Adipocyte (in vitro differentiated cells): ENCODE measurements around the gene MAPK1.
"Not testable (repeated sequence)": the region's sequence is repeated elsewhere in the genome, so short reads cannot be mapped to it uniquely, and the experiment has no call there.

ENCODE experiments used
- DNase-seq: peaks from one replicate; pipeline ENCODE4 v3.0.0-alpha.2; 2015; ENCODE audit warnings: low read depth
- H3K27me3 ChIP-seq: replicated peaks from 2 replicates; pipeline ENCODE4 v1.7.0; 2013; ENCODE audit warnings: mild to moderate bottlenecking, low read length, moderate library complexity; ENCODE audit not compliant: control insufficient read depth, insufficient read depth
- H3K36me3 ChIP-seq: 2 replicates; pipeline ENCODE4 v1.7.0; 2013; ENCODE audit warnings: low read length, mild to moderate bottlenecking, moderate library complexity; ENCODE audit not compliant: control insufficient read depth, insufficient read depth, severe bottlenecking
- H3K4me1 ChIP-seq: 2 replicates; pipeline ENCODE4 v1.7.0; 2013; ENCODE audit warnings: mild to moderate bottlenecking, low read length, moderate library complexity; ENCODE audit not compliant: control insufficient read depth, insufficient read depth
- H3K4me3 ChIP-seq: 2 replicates; pipeline ENCODE4 v1.7.0; 2013; ENCODE audit warnings: mild to moderate bottlenecking, low read length, moderate library complexity
- H3K9ac ChIP-seq: 2 replicates; pipeline ENCODE4 v1.7.0; 2013; ENCODE audit warnings: mild to moderate bottlenecking, low read length, moderate library complexity
- H3K9me3 ChIP-seq: 2 replicates; pipeline ENCODE4 v1.7.0; 2013; ENCODE audit warnings: mild to moderate bottlenecking, low read length, moderate library complexity; ENCODE audit not compliant: control insufficient read depth

The MAPK1 gene

GRCh38 chr22:21867528-21868266, at the start of gene MAPK1:
Gene MAPK1 (minus strand): TSS chr22:21867645. CDS start chr22:21867440, 205 bp downstream.
- H3K9me3 ChIP-seq, result no peaks in the 10 kb centered on the region
- H3K4me1 ChIP-seq, result peaks cover 26% of the 10 kb centered on the region
- peak; percentile 95 for DNase-seq
- H3K4me3 ChIP-seq, result peak within 1 kb of the TSS; percentile 98
- H3K36me3 ChIP-seq, result no peaks in the 10 kb centered on the region
- H3K9ac ChIP-seq, result peak within 1 kb of the TSS; percentile 94
- H3K27me3 ChIP-seq, result no peaks in the 10 kb centered on the region

GRCh38 chr22:21916309-21916918, 49.0 kb upstream of the MAPK1 start:
- no peak for DNase-seq
- Histone ChIP-seq H3K4me1 (peaks cover under 1% of the 10 kb centered on the region), H3K9me3 (no peaks in the 10 kb centered on the region), H3K9ac (no peak overlapping the region), H3K36me3 (peaks cover 4% of the 10 kb centered on the region), H3K4me3 (no peak overlapping the region), H3K27me3 (no peaks in the 10 kb centered on the region)

GRCh38 chr22:21915624-21916308, 48.3 kb upstream of the MAPK1 start:
- no peaks in the 10 kb centered on the region for H3K4me1 ChIP-seq
- no peak for DNase-seq
- H3K4me3 ChIP-seq, result no peak overlapping the region
- H3K36me3 ChIP-seq, result peaks cover 4% of the 10 kb centered on the region
- no peaks in the 10 kb centered on the region for H3K27me3 ChIP-seq
- H3K9me3 ChIP-seq, result no peaks in the 10 kb centered on the region
- H3K9ac ChIP-seq, result no peak overlapping the region

GRCh38 chr22:21914033-21914642, 46.7 kb upstream of the MAPK1 start:
- H3K9ac ChIP-seq, H3K4me1 ChIP-seq, H3K9me3 ChIP-seq, DNase-seq, H3K27me3 ChIP-seq, H3K4me3 ChIP-seq, H3K36me3 ChIP-seq: not testable (repeated sequence)

GRCh38 chr22:21910367-21910766, 42.9 kb upstream of the MAPK1 start:
- H3K9ac ChIP-seq, H3K4me1 ChIP-seq, DNase-seq, H3K9me3 ChIP-seq, H3K27me3 ChIP-seq, H3K4me3 ChIP-seq, H3K36me3 ChIP-seq: not testable (repeated sequence)

GRCh38 chr22:21909871-21910270, 42.4 kb upstream of the MAPK1 start:
- Histone ChIP-seq H3K9me3 (no peaks in the 10 kb centered on the region), H3K27me3 (no peaks in the 10 kb centered on the region), H3K9ac (no peak overlapping the region), H3K36me3 (no peaks in the 10 kb centered on the region), H3K4me3 (no peak overlapping the region), H3K4me1 (no peaks in the 10 kb centered on the region)
- DNase-seq, result no peak

- Histone ChIP-seq H3K36me3 (no peaks in the 10 kb centered on the region), H3K9me3 (no peaks in the 10 kb centered on the region), H3K4me3 (no peak overlapping the region), H3K27me3 (no peaks in the 10 kb centered on the region), H3K9ac (no peak overlapping the region), H3K4me1 (no peaks in the 10 kb centered on the region)
- no peak for DNase-seq
Observed at GRCh38 chr22:21907638-21908522, 40.4 kb upstream of the MAPK1 start.

- not testable (repeated sequence) for DNase-seq, H3K36me3 ChIP-seq, H3K4me1 ChIP-seq, H3K27me3 ChIP-seq, H3K9ac ChIP-seq, H3K4me3 ChIP-seq, H3K9me3 ChIP-seq
Observed at GRCh38 chr22:21905234-21905633, 37.8 kb upstream of the MAPK1 start.

- H3K9ac ChIP-seq, result no peak overlapping the region
- DNase-seq, result no peak
- H3K4me3 ChIP-seq, result no peak overlapping the region
- no peaks in the 10 kb centered on the region for H3K36me3 ChIP-seq
- H3K27me3 ChIP-seq, result no peaks in the 10 kb centered on the region
- H3K4me1 ChIP-seq, result no peaks in the 10 kb centered on the region
- H3K9me3 ChIP-seq, result no peaks in the 10 kb centered on the region
Observed at GRCh38 chr22:21904250-21904789, 36.9 kb upstream of the MAPK1 start.

GRCh38 chr22:21903283-21903682, 35.8 kb upstream of the MAPK1 start:
- Histone ChIP-seq H3K36me3 (no peaks in the 10 kb centered on the region), H3K4me1 (no peaks in the 10 kb centered on the region), H3K27me3 (no peaks in the 10 kb centered on the region), H3K9me3 (no peaks in the 10 kb centered on the region), H3K9ac (no peak overlapping the region), H3K4me3 (no peak overlapping the region)
- DNase-seq, result no peak
